GM12878 (cell line): ENCODE data around the gene UGT1A7. TPM values are rescaled to one million over a fixed set of nuclear protein-coding genes. Genes with fewer than 3 reads are reported as not detected.

Experiments used
- ATAC-seq: fragments of 200-7000 bp; cut with Tn5 transposase; 3 replicates; pipeline ENCODE4 v1.9.1; 2020; ENCODE audit warnings: mild to moderate bottlenecking, moderate library complexity
- BruUV-seq: library from RNA; stranded (reverse); fragments of 400-500 nt; replicated peaks from 2 replicates; lab custom pipeline; 2021; lab: Mats Ljungman, UMichigan
- CTCF ChIA-PET: fragments of 300-600 bp; sonication (Branson Sonifier 250); formaldehyde crosslinking; extraction: SDS; loops from one replicate; lab custom pipeline; 2021; ENCODE audit warnings: inconsistent platforms; lab: Yijun Ruan, JAX
- POLR2A ChIA-PET: fragments of 350-600 bp; formaldehyde crosslinking; extraction: SDS; loops from one replicate; lab custom pipeline; 2021; ENCODE audit warnings: inconsistent platforms; lab: Charles Lee
- RAD21 ChIA-PET: fragments of 300-600 bp; sonication (Branson Sonifier 250); formaldehyde crosslinking; loops from one replicate; lab custom pipeline; 2023; ENCODE audit warnings: antibody characterized with exemption; ENCODE audit not compliant: unreplicated experiment; lab: Charles Lee
- SMC1A ChIA-PET: fragments of 300-600 bp; sonication (Branson Sonifier 250); formaldehyde crosslinking; loops from one replicate; lab custom pipeline; 2023; ENCODE audit not compliant: unreplicated experiment, uncharacterized antibody; lab: Charles Lee
- DNase-seq: peaks from one replicate; pipeline ENCODE4 v3.0.0-alpha.2; 2011; ENCODE audit warnings: low read depth, low spot score
- FAIRE-seq: peaks from 3 replicates; lab custom pipeline; 2011; peaks lifted over from hg19 to GRCh38; lab: Jason Lieb, UNC
- H2AFZ ChIP-seq: 2 replicates; pipeline ENCODE4 v1.6.0; 2011; ENCODE audit warnings: low read depth, low read length, control low read depth; ENCODE audit not compliant: control insufficient read depth
- H3K27ac ChIP-seq: 2 replicates; pipeline ENCODE4 v1.5.1; 2011; ENCODE audit warnings: control low read depth; ENCODE audit not compliant: control insufficient read depth, insufficient read depth
- H3K27me3 ChIP-seq, 2 experiments: replicated peaks in 1 of 2; 2 replicates each; pipeline versions ENCODE4 v1.6.0 to v1.6.1; 2011; ENCODE audit warnings: low read length in 1 of 2; ENCODE audit not compliant: control insufficient read depth in 2 of 2, insufficient read depth in 2 of 2
- H3K36me3 ChIP-seq, 2 experiments: 2 replicates each; pipeline ENCODE4 v1.5.1; 2011; ENCODE audit warnings: low read length in 1 of 2; ENCODE audit not compliant: control insufficient read depth in 2 of 2, insufficient read depth in 2 of 2
- H3K4me1 ChIP-seq: 2 replicates; pipeline ENCODE4 v1.6.1; 2011; ENCODE audit warnings: mild to moderate bottlenecking, low read length, moderate library complexity, mixed read lengths; ENCODE audit not compliant: control insufficient read depth, insufficient read depth
- H3K4me2 ChIP-seq: 2 replicates; pipeline ENCODE4 v1.6.0; 2011; ENCODE audit warnings: control low read depth; ENCODE audit not compliant: control insufficient read depth, insufficient read depth
- H3K4me3 ChIP-seq: fragments of 200-600 bp; sonication (generic); 2 replicates; pipeline ENCODE4 v1.5.1; 2016
- H3K79me2 ChIP-seq: 2 replicates; pipeline ENCODE4 v1.6.0; 2011; ENCODE audit warnings: low read length; ENCODE audit not compliant: control insufficient read depth, insufficient read depth
- H3K9ac ChIP-seq: 2 replicates; pipeline ENCODE4 v1.8.0; 2011; ENCODE audit warnings: low read length, control low read depth, mixed read lengths; ENCODE audit not compliant: control insufficient read depth, insufficient read depth
- H3K9me3 ChIP-seq: replicated peaks from 3 replicates; pipeline ENCODE4 v1.5.1; 2011; ENCODE audit warnings: mild to moderate bottlenecking, low read length; ENCODE audit not compliant: control insufficient read depth, insufficient read depth
- H4K20me1 ChIP-seq: 2 replicates; pipeline ENCODE4 v1.6.0; 2011; ENCODE audit not compliant: control insufficient read depth, insufficient read depth
- BCL3 ChIP-seq: IDR thresholded peaks from 2 replicates; pipeline ENCODE4 v1.6.1; 2011; ENCODE audit warnings: borderline replicate concordance, low read depth, mild to moderate bottlenecking, moderate library complexity, low read length; ENCODE audit not compliant: insufficient read depth, poor library complexity, severe bottlenecking
- CHD2 ChIP-seq: IDR thresholded peaks from 2 replicates; pipeline ENCODE4 v1.6.1; 2011; ENCODE audit warnings: low read depth, low read length, improper control_type of control experiment, borderline replicate concordance
- ELK1 ChIP-seq: IDR thresholded peaks from 2 replicates; pipeline ENCODE4 v1.6.1; 2012; ENCODE audit warnings: low read depth, low read length, improper control_type of control experiment
- RELB ChIP-seq: fragments of 450-650 bp; IDR thresholded peaks from 2 replicates; pipeline ENCODE4 v1.6.1; 2017; ENCODE audit warnings: low read depth, mild to moderate bottlenecking, moderate library complexity
- SUZ12 ChIP-seq: fragments of 200-600 bp; sonication (generic); IDR thresholded peaks from one replicate; pipeline ENCODE4 v1.6.1; 2018; ENCODE audit warnings: antibody characterized with exemption, mild to moderate bottlenecking; ENCODE audit not compliant: unreplicated experiment
- ZBTB4 ChIP-seq: fragments of 450-650 bp; formaldehyde crosslinking; IDR thresholded peaks from 2 replicates; pipeline ENCODE4 v1.4.0; 2022; ENCODE audit warnings: mild to moderate bottlenecking, moderate library complexity
- WGBS: methylation state at CpG from one replicate; pipeline ENCODE4 v1.1.6; 2016; ENCODE audit warnings: low lambda C conversion rate; ENCODE audit not compliant: insufficient replicate concordance, insufficient coverage; ENCODE audit errors: missing lambda C conversion rate; 5-methylcytosine and 5-hydroxymethylcytosine counted together
- in situ Hi-C: fragments of 300-500 bp; cut with MboI; formaldehyde crosslinking; loops from 9 replicates; pipeline ENCODE4 v1.14.3; 2018; ENCODE audit warnings: mixed read lengths
- intact Hi-C: fragments of 100-400 bp; cut with micrococcal nuclease; formaldehyde crosslinking; loops from one replicate; pipeline ENCODE4 v1.14.2; 2022; ENCODE audit not compliant: unreplicated experiment
- polyA plus RNA-seq, 11 experiments: library from polyadenylated mRNA; depleted of rRNA in 4 of 11; unstranded in 6 of 11; stranded (reverse) in 5 of 11; fragments of >200 nt; fragmentation: Nextera tagmentation in 4 of 11; fragmentation: Illumina TruSeq in 1 of 11; extraction: Ambion mirVana in 4 of 11; extraction: Trizol in 1 of 11; gene quantifications; 1 replicate in 1 of 11; 2 replicates in 10 of 11; pipeline versions ENCODE4 v1.2.1 to v1.2.3, GENCODE V29; 2011 to 2016; ENCODE audit warnings: inconsistent platforms in 2 of 11, missing spikeins in 2 of 11, low read depth in 1 of 11
- total RNA-seq, 4 experiments: library from RNA; depleted of rRNA in 3 of 4; stranded (reverse); fragments of >200 nt in 3 of 4; fragmentation: Illumina TruSeq in 1 of 4; extraction: Trizol in 1 of 4; gene quantifications; 2 replicates each; pipeline versions ENCODE4 v1.2.1 to v1.2.3, GENCODE V29; 2013 to 2021

The UGT1A7 gene
- total and polyA plus RNA-seq, 10 of the 15 experiments (the other 5 are each of a cell fraction or from before 2014, with no cell fraction given) = not detected

GRCh38 chr2:233794128-233794658 is 112.5 kb downstream of the UGT1A7 start:
- Histone ChIP-seq H3K36me3 (no peaks in the 10 kb centered on the region), H3K9ac (no peak overlapping the region), H3K4me3 (no peak overlapping the region), H3K27me3 (no peaks in the 10 kb centered on the region; a peak in 2 of 4 replicates), H3K27ac (no peak overlapping the region), H3K4me1 (no peaks in the 10 kb centered on the region), H3K79me2 (no peaks in the 10 kb centered on the region), H2AFZ (no peak overlapping the region), H3K4me2 (no peak overlapping the region), H3K9me3 (no peaks in the 10 kb centered on the region), H4K20me1 (no peaks in the 10 kb centered on the region)
- no peak for DNase-seq
- SMC1A ChIA-PET = no interaction called here
- no peak for TF ChIP-seq SUZ12
- POLR2A ChIA-PET = no interaction called here
- CTCF ChIA-PET = interaction anchor here (0.6 kb wide), 1 partner anchor 732 kb away, joined by 3 read pairs; no protein-coding TSS in a partner anchor
- in situ Hi-C loops = no loop called here
- ATAC-seq = no peak
- RAD21 ChIA-PET = no interaction called here
- FAIRE-seq = no peak
- BruUV-seq = no TSS peak
- intact Hi-C loops = no loop called here
- 19% methylated on average over 14 of the region's 17 CpGs for WGBS

GRCh38 chr2:233795735-233796171 is 114.1 kb downstream of the UGT1A7 start:
- Histone ChIP-seq H3K9me3 (no peaks in the 10 kb centered on the region), H2AFZ (no peak overlapping the region), H3K79me2 (no peaks in the 10 kb centered on the region), H3K4me3 (no peak overlapping the region), H3K9ac (no peak overlapping the region), H3K27me3 (no peaks in the 10 kb centered on the region; a peak in 2 of 4 replicates), H3K36me3 (no peaks in the 10 kb centered on the region), H3K4me2 (no peak overlapping the region), H3K27ac (no peak overlapping the region), H3K4me1 (no peaks in the 10 kb centered on the region), H4K20me1 (no peaks in the 10 kb centered on the region)
- ChIA-PET CTCF (interaction anchor here (0.7 kb wide), 1 partner anchor 15 kb away, joined by 3 read pairs; no protein-coding TSS in a partner anchor), POLR2A (no interaction called here), RAD21 (no interaction called here), SMC1A (no interaction called here)
- DNase-seq (no peak), ATAC-seq (no peak), FAIRE-seq (no peak)
- BruUV-seq = no TSS peak
- 49% methylated on average over 13 of the region's 13 CpGs for WGBS
- in situ Hi-C loops (no loop called here), intact Hi-C loops (no loop called here)
- TF ChIP-seq CHD2 (no peak), RELB (no peak), BCL3 (no peak), ZBTB4 (CRISPR knock-in tag) (no peak), ELK1 (no peak)
